Activated CD4-positive, alpha-beta T cell treated with anti-CD3 and anti-CD28 coated beads, Interleukin-2, amount 50 U/mL, for 48 hours (primary cell): ENCODE results near the gene ZNF536.
"Not testable (repeated sequence)": the region's sequence is repeated elsewhere in the genome, so short reads cannot be mapped to it uniquely, and the experiment has no call there.

Experiments
- DNase-seq, 2 experiments: peaks; one replicate each; pipeline ENCODE4 v3.0.0-alpha.2; 2020

The ZNF536 gene

DNA sequence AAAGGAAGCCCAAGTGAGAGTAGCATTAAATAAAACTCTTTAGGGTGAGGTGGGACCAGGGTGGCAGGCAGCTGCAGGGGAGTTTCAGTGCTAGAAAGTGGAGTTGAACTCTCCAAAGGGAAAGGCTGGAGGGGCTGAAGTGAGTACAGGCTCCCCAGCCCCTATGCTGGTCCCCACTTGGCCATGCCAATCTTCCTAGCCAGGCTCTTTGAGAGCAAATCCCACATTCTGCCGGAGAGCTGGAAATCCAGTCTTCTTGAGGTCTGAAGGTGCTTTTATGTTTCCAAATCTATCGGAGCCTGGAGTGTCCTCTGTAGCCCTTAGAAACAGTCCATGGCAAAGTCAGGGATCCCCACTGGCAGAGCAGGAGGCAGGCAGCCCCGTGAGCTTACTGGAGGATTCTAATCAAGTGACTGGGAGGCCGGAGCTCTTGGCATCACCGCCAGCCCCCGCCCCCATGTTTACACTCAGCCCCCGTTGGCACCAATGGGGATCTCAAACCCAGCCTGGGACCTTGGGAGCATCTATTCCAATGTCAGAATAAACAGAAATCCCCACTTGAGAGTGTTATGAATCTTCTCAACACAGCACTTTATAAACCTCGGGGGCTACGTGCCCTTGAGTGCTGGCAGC is 18.3 kb downstream of the ZNF536 start:
- no peak for DNase-seq

DNA sequence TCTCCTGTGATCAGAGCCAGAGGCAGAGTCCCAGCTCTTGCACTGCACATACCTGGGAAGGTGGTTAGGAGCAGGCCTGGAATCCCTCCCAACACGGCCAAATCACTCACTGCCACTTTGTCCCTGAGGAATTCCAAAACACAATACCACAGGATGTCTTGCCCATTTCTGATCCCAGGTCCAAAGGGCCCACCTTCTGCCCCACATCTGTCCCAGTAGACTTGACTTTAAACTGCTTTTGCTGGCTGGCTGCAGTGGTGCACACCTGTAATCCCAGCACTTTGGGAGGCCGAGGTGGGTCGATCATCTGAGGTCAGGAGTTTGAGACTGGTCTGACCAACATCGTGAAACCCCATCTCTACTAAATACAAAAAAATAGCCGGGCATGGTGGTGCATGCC is 18.9 kb downstream of the ZNF536 start:
- DNase-seq: no peak

DNA sequence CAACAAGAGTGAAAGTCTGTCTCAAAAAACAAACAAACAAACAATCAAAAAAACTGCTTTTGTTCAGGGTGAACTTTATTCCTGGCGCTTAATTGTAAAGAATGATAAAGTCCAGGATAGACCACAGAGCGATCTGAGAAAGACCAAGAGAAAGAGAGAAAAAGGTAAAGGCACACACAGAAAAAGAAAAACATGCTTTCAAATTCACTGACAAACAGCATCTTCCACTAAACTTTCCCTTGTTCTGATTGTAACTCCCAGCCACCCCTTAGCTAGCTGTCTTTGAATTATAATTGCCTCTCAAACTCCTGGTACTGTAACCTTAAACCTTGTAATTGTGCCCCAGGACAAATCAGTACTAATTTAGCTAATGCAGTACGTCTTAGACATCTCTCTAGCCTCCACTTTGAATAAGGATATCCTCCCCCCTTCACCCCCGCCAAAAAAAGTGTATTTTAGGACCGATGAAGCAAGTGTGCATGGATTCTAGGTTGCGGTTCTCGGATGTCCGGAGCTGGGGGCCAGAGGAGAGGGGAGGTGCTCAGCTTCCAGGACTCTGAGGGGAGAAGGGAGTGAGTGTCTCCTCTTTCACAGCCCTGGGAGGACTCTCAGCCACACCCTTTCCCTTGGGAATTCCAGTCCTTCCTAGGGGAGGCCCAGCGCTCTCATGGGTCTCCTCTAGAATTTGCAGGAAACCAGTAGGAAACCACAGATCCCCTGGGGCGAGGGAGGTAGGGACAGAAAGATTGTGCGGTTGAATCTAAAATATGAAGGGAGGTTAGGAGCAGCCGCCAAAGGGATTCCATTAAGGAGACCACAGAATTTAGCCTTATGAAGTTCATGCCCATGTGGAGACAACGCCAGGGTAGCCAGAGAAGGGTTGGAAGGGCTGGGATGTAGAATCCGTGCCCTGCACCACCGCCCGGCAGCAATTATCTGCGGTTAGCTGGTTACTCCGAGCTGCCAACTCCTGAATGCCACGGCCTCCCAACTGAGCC is 19.7 kb downstream of the ZNF536 start:
- DNase-seq: no peak

DNA sequence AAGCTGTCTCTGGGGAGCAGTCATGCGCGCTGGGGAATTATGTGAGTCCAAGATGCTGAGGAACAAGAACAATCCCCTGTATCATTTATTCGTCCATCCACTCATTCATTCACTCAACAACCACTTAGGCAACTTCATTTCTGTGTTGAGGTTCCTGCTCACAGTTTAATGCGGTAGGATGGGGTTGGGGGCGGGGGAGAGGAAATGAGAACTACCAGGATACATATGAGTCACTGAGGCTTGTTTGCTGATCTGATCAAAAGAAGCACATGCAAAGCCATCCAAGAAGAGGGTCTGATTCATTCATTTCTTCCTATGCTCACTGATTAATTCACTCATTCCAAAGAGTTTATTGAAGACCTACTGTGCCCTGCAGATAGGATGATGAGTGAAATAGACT is 20.9 kb downstream of the ZNF536 start:
- no peak for DNase-seq

DNA sequence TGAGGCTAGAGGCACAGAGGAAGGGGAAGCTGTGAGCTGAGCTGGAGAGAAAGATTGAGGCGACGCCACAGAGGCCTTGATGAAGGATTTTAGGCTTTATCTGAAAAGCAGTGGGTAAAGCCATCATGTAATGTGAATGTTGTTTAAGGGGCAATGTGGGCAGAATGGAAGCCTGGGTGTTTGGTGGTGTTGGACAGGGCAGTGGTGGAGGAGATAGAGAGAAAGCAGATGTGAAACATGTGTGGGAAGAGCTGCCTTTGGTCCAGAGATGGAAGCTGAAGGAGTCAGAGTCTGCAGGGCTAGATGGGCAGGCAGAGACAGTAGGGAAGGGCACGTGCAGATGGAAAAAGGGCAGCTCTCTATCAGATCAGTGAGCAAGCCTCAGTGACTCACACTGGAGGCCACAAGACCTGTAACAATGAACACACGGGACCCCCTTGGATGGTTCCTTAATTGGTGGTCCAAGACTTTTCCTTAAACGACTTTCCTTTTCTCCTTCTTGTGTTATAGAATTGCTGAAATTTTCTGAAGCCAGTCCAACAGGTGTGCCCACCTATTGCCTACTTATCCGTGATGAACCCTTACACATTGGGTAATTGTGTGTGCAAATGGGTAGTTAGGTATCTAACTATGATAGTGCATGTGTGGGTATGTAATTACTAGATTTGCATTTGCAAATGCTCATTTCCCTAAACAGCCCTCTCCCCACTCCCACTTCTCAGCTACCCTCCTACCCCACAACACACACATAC is 21.7 kb downstream of the ZNF536 start:
- no peak for DNase-seq

DNA sequence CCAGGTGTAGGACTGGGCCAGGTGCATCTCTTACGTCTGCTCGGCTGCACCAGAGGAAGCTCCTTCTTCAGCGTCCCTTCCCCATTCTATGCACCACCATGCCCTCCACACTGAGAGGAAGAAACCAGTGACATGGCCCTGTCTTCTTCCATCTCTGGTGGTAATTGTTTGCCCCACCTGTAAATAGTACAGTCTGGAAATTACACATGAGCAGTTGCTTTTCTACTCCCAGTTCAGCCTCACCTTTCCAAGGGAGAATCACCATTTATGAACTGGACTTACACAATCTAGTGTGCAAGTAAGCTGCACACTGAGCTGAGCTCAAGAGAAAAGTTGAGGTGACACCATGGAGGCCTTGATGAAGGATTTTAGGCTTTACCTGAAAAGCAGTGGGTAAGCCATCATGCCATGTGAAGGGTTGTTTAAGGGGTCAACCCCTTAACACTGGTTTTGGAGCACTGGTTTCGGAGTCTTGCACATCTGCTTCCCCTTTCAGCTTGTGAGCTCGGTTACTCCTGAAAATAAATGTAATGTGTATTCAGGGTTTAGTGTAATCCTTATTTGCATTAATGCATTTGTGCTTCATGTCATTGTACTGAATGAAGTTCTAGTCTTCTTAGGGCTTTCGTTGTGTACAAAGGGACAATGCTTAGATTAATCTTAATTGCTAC is 22.4 kb downstream of the ZNF536 start:
- no peak for DNase-seq

DNA sequence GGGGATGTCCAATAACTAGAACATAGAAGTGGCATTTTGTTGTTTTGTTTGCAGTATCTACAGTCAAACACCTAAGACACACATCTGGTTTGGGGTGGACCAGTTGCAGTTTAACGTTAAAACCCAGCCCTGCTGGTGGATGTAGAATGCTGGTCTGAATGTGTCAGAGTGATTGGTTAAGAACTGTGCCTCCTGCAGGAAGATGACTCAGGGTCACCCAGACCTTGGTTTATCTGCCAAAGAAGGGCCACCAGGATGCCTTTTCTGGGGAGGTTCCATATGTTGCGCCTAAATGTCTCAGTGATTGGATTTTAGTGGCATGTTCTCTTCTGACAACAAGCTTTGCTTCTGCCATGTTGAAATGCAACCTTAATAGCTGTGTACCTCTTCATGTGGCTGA is 23.1 kb downstream of the ZNF536 start:
- DNase-seq: no peak

DNA sequence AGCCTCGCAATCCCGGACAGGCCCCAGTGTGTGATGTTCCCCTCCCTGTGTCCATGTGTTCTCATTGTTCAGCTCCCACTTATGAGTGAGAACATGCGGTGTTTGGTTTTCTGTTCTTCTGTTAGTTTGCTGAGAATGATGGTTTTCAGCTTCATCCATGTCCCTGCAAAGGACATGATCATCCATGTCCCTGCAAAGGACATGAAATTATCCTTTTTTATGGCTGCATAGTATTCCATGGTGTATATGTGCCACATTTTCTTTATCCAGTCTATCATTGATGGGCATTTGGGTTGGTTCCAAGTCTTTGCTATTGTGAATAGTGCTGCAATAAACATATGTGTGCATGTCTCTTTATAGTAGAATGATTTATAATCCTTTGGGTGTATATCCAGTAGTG is 26.4 kb downstream of the ZNF536 start:
- DNase-seq: not testable (repeated sequence)

DNA sequence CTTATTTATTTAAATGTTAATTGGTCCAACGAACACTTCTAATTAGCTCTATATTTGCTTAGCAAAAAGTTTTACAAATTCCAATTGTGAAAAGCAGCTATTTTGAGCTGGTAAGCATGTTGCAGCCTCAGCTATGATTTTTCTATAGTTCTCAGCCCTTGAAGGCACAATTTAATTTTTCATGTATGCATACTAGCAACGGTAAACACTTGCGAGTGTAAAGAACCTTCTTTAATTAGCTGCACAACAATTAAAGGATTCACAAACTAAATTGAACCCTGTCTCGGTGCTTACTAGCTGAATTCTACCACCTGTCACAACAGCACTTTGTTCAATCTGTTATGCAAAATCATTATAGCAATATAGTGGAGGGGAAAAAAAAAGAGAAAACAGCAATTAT is 29.8 kb downstream of the ZNF536 start:
- no peak for DNase-seq

DNA sequence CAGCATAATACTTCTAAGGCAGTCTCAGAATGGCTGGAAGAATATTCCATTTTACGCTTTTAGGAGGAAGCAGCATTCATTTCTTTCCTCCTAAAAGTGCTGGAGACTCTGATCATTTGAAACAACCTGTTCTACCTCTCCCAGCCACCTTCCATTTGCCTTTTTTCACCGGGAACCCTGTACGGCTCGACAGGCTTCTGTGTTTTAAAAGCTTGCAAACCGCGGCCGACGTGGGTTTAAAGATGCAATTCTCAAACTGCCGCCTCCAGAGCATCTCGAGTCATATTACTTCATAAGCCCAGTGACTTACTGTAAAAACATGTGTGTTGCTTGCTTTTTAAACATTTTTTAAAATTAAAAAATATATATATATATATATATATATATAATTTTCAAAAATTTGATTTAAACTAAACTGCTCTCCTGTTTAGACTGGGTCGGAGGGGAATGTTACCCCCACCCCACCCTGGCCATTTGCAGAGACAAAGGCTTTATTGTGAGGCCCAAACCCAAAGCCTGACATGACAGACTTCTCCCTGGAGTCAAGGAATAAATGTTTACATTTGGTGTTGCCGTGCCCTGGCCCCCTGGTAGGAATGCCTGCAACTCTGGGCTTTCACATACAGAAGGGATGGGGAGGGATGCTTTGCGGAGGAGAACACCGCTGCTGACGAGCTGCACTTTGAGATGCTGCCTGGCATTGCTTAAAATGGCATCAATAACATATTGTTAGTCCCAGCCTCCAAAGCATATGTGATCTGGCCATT is 30.4 kb downstream of the ZNF536 start:
- no peak for DNase-seq

DNA sequence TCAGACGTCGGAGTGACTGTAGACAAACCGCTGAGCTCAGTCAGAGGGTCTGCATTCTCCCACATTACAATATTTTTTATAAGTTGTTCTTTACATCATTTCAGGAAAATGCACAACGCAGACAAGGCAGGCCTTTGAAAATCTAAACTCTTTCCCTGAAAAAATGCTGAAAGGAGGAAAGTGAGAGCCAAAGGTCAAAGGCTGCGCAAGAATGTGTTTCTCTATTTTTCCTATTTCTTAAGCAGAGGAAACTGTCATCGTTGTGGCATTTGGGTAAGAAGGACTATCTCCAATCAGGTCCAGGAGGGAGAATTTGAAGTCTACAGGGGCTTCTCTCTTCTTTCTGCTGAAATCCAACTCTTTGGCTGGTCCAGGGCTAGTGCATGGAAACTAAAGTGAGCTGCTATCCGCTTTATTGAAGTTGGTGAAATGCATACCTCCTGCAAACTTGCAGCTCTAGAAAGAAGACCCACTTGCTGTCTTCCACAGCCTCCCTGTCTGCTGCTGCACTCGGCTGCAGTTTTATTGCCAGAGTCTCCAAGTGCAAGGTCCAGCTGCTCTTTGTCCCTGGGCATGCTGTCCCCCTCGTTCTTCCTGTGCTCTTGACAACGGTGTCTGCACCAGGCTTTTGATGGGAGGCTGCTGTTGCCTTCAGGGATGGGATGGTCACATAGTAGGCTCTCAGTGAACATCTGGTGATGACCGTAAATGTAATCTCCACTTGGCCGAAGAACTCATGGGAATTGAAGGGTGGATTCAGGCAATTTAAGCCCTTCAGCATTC is 31.2 kb downstream of the ZNF536 start:
- no peak for DNase-seq

DNA sequence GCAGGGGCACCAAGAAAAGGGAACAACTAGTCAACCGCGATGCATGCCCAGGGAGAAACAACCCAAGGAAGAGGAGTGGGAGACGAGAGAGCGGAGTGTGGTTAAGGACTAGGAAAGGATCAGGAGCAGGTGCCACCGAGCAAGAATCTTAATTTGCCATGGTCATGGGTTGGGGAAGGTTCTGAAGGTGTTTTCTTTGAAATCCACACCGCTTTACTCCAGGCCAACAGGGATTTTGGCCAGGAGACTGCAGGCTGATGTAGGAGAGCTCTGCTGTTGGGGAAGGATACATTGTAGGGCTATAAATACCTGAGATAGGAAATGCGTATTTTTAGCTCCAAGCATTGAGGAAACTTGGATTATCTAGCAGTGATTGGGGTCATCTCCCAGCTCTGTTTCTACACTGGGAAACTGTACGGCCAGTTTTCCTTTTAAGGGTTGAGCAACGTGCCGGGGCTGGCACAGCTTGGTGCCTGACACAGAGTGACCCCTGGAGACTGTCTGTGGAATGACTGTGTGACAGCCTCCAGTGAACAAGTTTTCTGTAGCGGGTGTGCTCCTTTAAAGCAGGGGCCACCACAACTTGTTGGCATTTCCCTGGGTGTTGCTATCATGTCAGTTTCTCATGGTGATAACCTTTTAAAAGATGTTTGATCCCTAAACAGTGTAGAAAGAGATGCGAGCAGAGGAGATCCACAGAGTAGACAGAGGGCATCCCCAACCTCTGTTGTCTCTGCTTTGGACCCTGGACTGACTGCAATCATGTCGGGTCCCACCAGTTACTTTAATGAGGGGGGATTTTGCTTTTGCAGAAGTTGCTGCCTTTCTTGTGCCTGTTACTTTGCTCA is 34.3 kb downstream of the ZNF536 start:
- no peak for DNase-seq

DNA sequence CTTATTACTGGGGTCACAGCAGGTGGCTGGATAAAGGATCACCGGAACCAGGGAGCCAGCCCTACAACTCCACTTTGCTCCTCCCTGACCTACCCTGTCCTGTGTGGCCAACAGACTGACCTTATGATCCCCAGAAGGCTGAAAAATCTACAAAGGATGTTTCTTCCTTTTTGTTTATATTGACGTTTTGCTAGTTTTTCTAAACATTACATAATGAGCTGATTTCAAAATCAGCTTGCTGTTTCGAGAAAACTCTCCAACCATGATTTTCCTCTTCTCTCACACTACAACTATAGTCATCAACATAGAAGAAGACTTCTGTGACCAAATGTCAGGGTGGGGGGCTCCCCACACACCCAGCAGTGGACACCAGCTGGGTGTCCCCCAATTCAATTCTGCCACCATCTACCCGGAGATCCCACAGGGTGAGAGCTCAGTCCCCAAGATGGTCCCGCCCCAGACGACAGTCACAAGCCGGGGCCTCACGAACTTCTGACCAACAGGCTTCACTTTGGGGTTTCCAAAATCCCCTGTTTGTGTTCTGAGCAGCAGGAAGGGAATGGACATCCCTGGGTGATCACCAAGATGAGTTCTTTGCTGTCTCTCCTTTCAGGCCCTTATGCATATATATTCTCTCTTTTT is 35.0 kb downstream of the ZNF536 start:
- no peak for DNase-seq

DNA sequence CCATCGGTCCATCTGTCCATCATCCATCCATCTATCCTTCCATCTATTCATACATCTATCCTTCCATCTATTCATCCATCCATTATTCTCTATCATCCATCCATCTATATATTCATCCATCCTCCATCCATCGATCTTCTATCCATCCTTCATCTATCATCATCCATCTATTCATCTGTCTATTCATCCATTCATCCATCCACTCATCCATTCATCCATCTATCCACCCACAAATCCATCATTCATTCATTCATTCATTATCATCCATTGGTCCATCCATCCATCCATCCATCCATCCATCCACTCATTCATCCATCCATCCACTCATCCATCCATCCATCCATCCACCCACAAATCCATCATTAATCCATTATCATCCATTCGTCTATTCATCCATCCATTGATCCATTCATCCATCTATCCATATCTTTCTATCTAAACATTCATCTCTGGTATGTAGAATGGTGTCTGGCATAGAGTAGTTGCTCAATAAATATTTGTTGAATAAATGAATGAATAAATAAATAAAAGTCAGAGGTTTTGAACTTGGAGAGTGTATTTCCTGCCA is 36.6 kb downstream of the ZNF536 start:
- no peak for DNase-seq

DNA sequence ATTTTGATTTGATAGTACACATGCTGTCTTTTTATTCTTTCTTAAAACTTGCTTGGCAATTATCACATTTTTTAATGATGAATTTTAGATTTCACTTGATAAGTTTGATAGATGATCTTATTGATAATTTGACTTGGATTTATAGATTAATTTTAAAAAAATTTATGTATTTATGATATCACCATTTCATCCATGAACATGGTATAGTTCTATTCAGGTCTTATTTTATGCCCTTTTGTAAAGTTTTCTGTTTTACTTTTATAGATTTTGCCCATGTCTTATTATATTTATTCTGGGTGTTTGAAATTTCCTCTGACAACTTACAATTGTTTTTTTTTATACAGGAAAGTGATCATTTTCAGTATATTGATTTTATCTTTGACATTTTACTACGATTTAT is 39.5 kb downstream of the ZNF536 start:
- DNase-seq: no peak

DNA sequence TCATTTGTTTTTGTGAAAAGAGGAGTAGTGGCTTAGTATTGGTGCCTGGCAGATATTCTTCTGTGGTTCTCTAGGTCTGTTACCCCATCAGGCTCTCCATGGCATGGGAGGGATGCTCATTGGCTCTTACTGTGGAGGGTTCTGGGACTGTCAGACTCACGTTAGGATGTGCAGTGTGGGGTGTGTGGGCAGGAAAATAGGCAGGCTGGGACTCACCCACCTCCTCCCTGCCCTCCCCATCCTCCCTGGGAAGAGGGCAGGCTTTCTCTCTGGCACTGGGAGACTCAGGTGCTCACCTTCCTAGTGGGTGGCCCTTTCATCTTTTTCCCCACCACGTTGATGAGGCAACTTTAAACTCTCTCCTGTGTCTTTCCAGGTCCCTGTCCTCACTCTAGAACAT is 44.2 kb downstream of the ZNF536 start:
- DNase-seq: no peak

DNA sequence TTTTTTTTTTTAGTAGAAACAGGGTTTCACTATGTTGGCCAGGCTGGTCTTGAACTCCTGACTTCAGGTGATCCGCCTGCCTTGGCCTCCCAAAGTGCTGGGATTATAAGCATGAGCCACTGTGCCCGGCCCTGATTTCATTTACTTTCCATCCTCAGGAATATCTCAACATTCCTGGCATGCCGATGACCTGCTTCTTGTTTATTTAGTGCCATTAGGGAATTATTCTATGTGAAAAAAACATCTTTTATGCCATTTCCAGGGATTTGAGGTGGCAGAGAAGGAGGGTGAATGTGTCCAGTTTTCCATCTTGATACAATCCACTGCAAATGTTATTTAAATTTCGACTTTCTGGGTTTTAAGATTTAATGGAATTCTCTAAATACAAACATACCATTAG is 45.0 kb downstream of the ZNF536 start:
- DNase-seq: not testable (repeated sequence)

DNA sequence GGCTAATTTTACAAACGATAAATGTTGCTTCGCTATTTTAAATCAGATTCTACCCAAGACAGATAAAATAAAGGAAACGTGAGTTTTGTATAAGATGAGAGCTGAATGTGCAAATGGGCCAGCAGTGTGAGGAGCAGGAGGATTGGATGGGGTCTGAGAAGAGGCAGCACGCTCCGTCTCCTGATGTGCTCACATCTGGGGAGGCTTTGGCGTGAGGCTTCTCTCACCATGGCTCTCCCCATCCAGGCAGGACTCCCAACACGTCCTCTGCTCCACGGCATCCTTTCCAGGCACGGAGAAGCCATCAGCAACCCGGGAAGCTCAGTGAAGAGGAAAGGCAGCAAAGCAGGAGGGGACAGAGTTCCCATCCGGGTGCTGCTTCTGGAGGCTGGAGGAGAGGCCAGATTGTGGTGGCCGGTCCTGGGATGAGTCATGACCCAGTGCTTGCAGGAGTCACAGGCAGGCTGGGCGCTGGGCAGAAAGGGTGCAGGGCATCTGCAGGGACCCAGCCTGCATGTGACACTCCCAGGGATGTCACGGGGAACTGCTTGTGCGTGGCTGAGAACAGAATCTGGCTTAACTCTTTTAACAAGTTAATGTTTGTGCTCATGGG is 47.5 kb downstream of the ZNF536 start:
- DNase-seq: no peak

DNA sequence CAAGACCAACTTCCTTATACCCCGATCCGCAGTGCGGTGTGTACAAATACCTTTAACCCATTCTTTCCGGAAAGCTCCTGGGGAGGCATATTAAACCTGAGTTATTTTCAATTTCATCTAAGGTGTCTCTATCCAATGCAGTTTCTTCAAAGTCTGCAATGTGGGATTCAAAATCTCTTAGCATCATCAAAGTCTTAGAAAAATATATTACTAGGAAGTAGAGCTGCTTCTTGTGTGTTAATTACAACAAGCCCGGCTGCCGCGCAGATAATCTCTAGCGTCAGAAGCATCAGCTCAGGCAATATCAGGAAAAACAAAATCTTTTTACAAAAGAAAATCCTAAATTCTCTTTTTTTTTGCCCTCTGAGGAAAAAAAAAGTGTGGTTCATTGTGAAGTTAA is 48.1 kb downstream of the ZNF536 start:
- no peak for DNase-seq
